GM10266 (cell line): ENCODE measurements around the gene MPZL1.

Source experiments
- DNase-seq: peaks from one replicate; pipeline ENCODE4 v3.0.0; 2012; ENCODE audit errors: extremely low spot score
- TF ChIP-seq, protein P1 (sequence below): IDR thresholded peaks from 2 replicates; pipeline ENCODE4 v1.5.1; 2012; ENCODE audit warnings: mild to moderate bottlenecking, low read depth; ENCODE audit not compliant: control insufficient read depth, insufficient read depth; ENCODE audit errors: missing control alignments

The MPZL1 gene

DNA sequence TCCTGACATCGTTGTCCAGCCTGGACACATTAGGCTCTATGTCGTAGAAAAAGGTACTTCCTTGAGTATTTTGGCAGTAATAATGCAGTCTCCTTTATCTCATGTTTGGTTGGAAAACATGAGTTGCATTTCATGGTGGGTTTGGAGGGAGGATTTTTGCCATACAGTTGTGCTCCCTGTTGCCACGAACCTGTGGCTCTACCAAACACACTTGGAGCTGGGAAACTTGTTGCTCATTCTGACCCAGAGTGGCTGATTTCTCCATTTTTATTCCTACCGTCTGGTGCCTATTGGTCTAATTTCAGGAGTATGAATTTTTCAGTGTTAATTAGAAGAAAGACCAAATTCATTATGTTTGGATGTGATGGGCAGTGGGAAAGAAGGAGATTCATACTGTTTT is 50.7 kb downstream of the MPZL1 start:
- DNase-seq: no peak
- TF ChIP-seq, protein P1, sequence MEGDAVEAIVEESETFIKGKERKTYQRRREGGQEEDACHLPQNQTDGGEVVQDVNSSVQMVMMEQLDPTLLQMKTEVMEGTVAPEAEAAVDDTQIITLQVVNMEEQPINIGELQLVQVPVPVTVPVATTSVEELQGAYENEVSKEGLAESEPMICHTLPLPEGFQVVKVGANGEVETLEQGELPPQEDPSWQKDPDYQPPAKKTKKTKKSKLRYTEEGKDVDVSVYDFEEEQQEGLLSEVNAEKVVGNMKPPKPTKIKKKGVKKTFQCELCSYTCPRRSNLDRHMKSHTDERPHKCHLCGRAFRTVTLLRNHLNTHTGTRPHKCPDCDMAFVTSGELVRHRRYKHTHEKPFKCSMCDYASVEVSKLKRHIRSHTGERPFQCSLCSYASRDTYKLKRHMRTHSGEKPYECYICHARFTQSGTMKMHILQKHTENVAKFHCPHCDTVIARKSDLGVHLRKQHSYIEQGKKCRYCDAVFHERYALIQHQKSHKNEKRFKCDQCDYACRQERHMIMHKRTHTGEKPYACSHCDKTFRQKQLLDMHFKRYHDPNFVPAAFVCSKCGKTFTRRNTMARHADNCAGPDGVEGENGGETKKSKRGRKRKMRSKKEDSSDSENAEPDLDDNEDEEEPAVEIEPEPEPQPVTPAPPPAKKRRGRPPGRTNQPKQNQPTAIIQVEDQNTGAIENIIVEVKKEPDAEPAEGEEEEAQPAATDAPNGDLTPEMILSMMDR: no peak

DNA sequence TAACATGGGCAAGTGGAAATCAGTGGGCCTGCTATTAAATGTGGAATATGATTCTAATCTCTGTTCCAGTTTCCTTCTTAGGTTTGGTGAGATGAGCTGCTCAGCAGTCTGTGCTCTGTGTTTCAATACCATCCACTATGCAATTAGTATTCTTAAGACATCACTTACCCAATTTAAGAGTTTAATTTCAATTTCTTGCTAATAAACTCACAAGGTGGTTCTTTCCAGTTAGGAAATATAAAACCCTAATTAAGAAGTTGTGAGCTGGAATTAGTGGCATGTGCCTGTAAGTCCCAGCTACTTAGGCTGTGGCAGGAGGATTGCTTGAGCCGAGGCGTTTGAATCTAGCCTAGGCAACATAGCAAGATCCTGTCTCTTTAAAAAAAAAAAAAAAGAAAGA is 51.7 kb downstream of the MPZL1 start:
- DNase-seq: no peak
- TF ChIP-seq, protein P1: no peak

DNA sequence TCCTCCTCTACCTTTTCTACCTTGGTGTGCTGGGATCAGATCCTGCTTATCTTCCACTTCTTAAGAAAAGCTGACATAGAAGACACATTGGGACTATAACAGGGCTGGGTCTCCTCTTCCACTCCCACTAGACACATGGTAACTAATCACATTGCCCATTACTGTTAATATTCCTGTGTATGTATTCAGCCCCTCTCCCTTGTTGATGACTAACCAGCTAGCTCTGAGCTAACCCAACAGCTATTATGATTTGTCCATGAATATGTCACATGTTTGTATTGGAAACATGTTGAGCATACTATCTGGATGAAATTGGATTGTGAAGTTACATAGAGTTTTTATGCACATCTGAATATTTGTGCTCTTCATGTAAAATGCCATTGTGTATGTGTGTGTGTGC is 52.9 kb downstream of the MPZL1 start:
- no peak for DNase-seq
- TF ChIP-seq, protein P1: no peak

DNA sequence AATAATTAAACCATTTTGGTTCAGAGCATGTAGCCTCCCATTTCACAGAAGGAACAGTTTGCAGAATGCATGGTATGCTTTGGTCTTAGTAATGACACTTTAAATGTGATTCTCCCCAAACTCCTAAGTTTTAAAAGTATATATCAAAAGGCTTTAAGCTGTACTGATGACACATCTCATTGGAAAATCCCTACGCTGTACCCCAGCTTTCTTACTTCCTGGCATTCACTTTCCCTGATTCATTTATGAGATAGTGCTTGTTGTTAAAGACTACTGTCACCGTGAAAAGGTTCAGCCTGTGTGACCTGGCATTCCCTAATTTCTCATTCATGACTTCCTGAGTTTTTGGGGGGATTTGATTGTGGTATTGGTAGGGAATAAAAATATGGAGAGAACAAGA is 53.4 kb downstream of the MPZL1 start:
- no peak for DNase-seq
- TF ChIP-seq, protein P1: no peak

DNA sequence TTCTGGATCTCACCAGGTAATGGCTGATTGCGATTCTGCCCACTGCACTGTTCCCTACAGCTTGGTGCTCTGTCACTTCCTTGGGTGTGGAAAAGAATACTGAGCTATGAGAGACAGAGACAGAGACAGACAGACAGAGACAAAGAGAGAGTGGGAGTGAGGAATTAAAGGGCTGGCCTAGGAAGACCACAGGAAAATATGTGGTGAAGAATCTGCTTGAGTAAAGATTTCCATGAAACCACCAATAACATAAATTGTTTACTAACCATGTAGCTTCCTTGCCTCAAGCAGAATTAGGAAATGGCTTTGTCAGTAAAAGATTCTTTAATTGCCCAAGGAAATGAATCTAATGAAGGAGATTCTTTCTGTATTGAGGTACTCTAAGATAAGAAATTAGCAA is 54.4 kb downstream of the MPZL1 start:
- TF ChIP-seq, protein P1: no peak
- no peak for DNase-seq

DNA sequence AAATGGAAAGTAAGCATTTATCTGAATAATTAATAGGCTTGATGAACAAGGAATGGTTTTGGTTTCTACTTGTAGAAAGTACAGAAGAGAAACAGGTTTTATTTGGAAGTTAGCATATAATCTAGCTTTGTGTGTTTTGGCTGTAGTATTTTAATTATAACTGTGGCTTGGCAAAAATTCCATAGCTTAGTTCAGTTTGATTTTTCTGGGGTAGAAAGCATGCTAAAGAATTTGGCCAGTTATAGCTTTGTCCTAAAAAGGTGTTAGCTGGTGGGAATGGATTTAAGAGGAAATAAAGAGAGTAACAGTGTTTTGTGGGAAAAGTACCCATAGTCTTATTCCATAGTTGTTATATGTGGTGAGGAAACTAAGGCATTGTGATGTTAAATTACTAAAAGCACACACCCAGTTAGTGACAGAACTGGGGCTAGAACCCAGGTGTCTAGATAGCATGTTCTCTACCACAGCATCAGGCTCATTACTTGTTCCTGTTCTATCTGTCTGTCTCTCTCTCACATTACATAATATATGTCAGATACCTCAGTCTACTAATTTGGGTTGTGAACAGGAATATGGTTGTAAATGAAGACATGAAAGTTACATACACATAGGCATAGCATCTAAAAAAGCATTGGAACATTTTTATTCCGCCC is 55.0 kb downstream of the MPZL1 start:
- TF ChIP-seq, protein P1: no peak
- no peak for DNase-seq

DNA sequence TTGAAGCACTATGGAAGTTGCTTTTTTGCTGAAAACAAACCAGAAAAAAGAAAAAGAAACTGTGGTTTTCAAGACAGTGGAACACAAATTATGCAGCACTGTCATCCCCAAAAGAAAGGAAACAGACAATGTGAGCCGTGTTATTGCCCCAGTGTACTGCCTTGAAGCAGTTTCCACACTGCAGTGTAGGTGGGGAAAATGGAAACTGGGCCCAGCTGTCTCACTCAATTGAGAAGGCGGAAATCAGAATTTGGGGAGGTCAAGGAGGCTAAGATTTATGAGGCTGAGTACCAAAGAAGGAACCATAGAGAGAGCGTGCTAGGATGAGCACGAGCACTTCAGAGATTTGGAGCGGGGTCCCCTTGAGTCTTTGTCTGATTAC is 55.5 kb downstream of the MPZL1 start:
- DNase-seq: no peak
- TF ChIP-seq, protein P1: no peak
